H9 (cell line): Measurements from ENCODE around the gene TNFRSF19. TPM values are rescaled to one million over a fixed set of nuclear protein-coding genes. Genes with fewer than 3 reads are reported as not detected.

Experiments used
- DNase-seq: peaks from one replicate; pipeline ENCODE4 v3.0.0-alpha.2; 2017
- H2AFZ ChIP-seq: one replicate; pipeline ENCODE4 v1.6.1; 2013; ENCODE audit warnings: mild to moderate bottlenecking, low read length, control low read depth, moderate library complexity
- H2AK5ac ChIP-seq: 2 replicates; pipeline ENCODE4 v1.6.1; 2013; ENCODE audit warnings: low read length, control low read depth, mixed read lengths; ENCODE audit not compliant: insufficient read length
- H2BK120ac ChIP-seq: one replicate; pipeline ENCODE4 v1.6.1; 2013; ENCODE audit warnings: low read depth, mild to moderate bottlenecking, low read length, control low read depth, inconsistent platforms; ENCODE audit not compliant: poor library complexity, severe bottlenecking
- H2BK12ac ChIP-seq: 2 replicates; pipeline ENCODE4 v1.6.1; 2013; ENCODE audit warnings: low read length, control low read depth, mixed read lengths, low read depth; ENCODE audit not compliant: insufficient read length
- H2BK15ac ChIP-seq: 2 replicates; pipeline ENCODE4 v1.6.1; 2013; ENCODE audit warnings: low read depth, low read length, control low read depth
- H2BK20ac ChIP-seq: one replicate; pipeline ENCODE4 v1.6.1; 2013; ENCODE audit warnings: low read depth, mild to moderate bottlenecking, low read length, control low read depth, inconsistent platforms; ENCODE audit not compliant: poor library complexity, severe bottlenecking
- H2BK5ac ChIP-seq: 2 replicates; pipeline ENCODE4 v1.6.1; 2013; ENCODE audit warnings: low read length, control low read depth, mixed read lengths; ENCODE audit not compliant: insufficient read length
- H3K14ac ChIP-seq: 2 replicates; pipeline ENCODE4 v1.6.1; 2013; ENCODE audit warnings: low read length, control low read depth; ENCODE audit not compliant: insufficient read depth
- H3K18ac ChIP-seq: 2 replicates; pipeline ENCODE4 v1.6.1; 2013; ENCODE audit warnings: low read depth, mild to moderate bottlenecking, mixed read lengths, low read length, control low read depth; ENCODE audit not compliant: insufficient read length
- H3K23ac ChIP-seq: 2 replicates; pipeline ENCODE4 v1.6.1; 2013; ENCODE audit warnings: low read length, control low read depth, mixed read lengths, low read depth; ENCODE audit not compliant: insufficient read length
- H3K23me2 ChIP-seq: 2 replicates; pipeline ENCODE4 v1.6.1; 2013; ENCODE audit warnings: low read depth, mild to moderate bottlenecking, mixed read lengths, low read length, control low read depth; ENCODE audit not compliant: insufficient read length, poor library complexity, severe bottlenecking
- H3K27ac ChIP-seq: 2 replicates; pipeline ENCODE4 v1.5.1; 2013; ENCODE audit warnings: low read length, control low read depth, mixed read lengths, low read depth; ENCODE audit not compliant: insufficient read length
- H3K27me3 ChIP-seq: 2 replicates; pipeline ENCODE4 v1.6.1; 2013; ENCODE audit warnings: low read length, control low read depth, inconsistent platforms; ENCODE audit not compliant: insufficient read depth
- H3K4ac ChIP-seq: 2 replicates; pipeline ENCODE4 v1.6.1; 2013; ENCODE audit warnings: low read depth, mild to moderate bottlenecking, control low read depth, inconsistent platforms, low read length, moderate library complexity
- H3K4me1 ChIP-seq: 2 replicates; pipeline ENCODE4 v1.6.1; 2013; ENCODE audit warnings: low read length, control low read depth, inconsistent platforms; ENCODE audit not compliant: insufficient read depth
- H3K4me2 ChIP-seq: 2 replicates; pipeline ENCODE4 v1.6.1; 2013; ENCODE audit warnings: low read length, control low read depth, mixed read lengths; ENCODE audit not compliant: insufficient read length, insufficient read depth
- H3K56ac ChIP-seq: 2 replicates; pipeline ENCODE4 v1.6.1; 2013; ENCODE audit warnings: low read depth, mild to moderate bottlenecking, mixed read lengths, low read length, control low read depth; ENCODE audit not compliant: insufficient read length
- H3K79me1 ChIP-seq: 2 replicates; pipeline ENCODE4 v1.6.1; 2013; ENCODE audit warnings: low read depth, mild to moderate bottlenecking, moderate library complexity, low read length, control low read depth, inconsistent platforms; ENCODE audit not compliant: insufficient read depth, poor library complexity, severe bottlenecking
- H3K79me2 ChIP-seq: 2 replicates; pipeline ENCODE4 v1.6.1; 2013; ENCODE audit warnings: low read length, control low read depth, inconsistent platforms; ENCODE audit not compliant: insufficient read depth
- H3K9ac ChIP-seq: 2 replicates; pipeline ENCODE4 v1.6.1; 2013; ENCODE audit warnings: low read length, control low read depth, mixed read lengths; ENCODE audit not compliant: insufficient read length; ENCODE audit errors: extremely low read depth
- H3K9me3 ChIP-seq: one replicate; pipeline ENCODE4 v1.6.1; 2013; ENCODE audit warnings: low read depth, low read length, inconsistent platforms; ENCODE audit not compliant: control insufficient read depth
- H3T11ph ChIP-seq: one replicate; pipeline ENCODE4 v1.6.1; 2013; ENCODE audit warnings: mild to moderate bottlenecking, low read length, control low read depth, inconsistent platforms
- H4K20me1 ChIP-seq: one replicate; pipeline ENCODE4 v1.6.1; 2013; ENCODE audit not compliant: control insufficient read depth, insufficient read length, insufficient read depth
- H4K5ac ChIP-seq: 2 replicates; pipeline ENCODE4 v1.6.1; 2013; ENCODE audit warnings: low read depth, mild to moderate bottlenecking, mixed read lengths, low read length, control low read depth; ENCODE audit not compliant: insufficient read length
- H4K8ac ChIP-seq: replicated peaks from 2 replicates; pipeline ENCODE4 v1.6.1; 2013; ENCODE audit warnings: low read length, control low read depth, mixed read lengths, low read depth; ENCODE audit not compliant: insufficient read length
- H4K91ac ChIP-seq: 2 replicates; pipeline ENCODE4 v1.6.1; 2013; ENCODE audit warnings: low read depth, mild to moderate bottlenecking, moderate library complexity, mixed read lengths, low read length, control low read depth; ENCODE audit not compliant: insufficient read length
- H3K27ac Mint-ChIP-seq, 3 experiments: 2 replicates in 2 of 3; 3 replicates in 1 of 3; pipeline ENCODE4 v1.8.0; 2020 to 2021; ENCODE audit warnings: mixed read lengths in 3 of 3, mild to moderate bottlenecking in 1 of 3, moderate library complexity in 1 of 3
- H3K27me3 Mint-ChIP-seq: 2 replicates; pipeline ENCODE4 v1.8.0; 2021; ENCODE audit warnings: low read depth, mild to moderate bottlenecking, moderate library complexity, mixed read lengths
- H3K36me3 Mint-ChIP-seq, 3 experiments: 2 replicates in 2 of 3; 3 replicates in 1 of 3; pipeline ENCODE4 v1.8.0; 2020 to 2021; ENCODE audit warnings: low read depth in 3 of 3, mixed read lengths in 3 of 3; ENCODE audit not compliant: insufficient read depth in 1 of 3
- H3K4me1 Mint-ChIP-seq, 2 experiments: 2 replicates each; pipeline ENCODE4 v1.8.0; 2020; ENCODE audit warnings: mixed read lengths in 2 of 2
- H3K4me3 Mint-ChIP-seq, 2 experiments: 2 replicates in 1 of 2; 3 replicates in 1 of 2; pipeline ENCODE4 v1.8.0; 2020 to 2021; ENCODE audit warnings: mild to moderate bottlenecking in 2 of 2, mixed read lengths in 2 of 2, moderate library complexity in 1 of 2
- H3K9me3 Mint-ChIP-seq, 2 experiments: 2 replicates in 1 of 2; 3 replicates in 1 of 2; pipeline ENCODE4 v1.8.0; 2020; ENCODE audit warnings: mild to moderate bottlenecking in 2 of 2, mixed read lengths in 2 of 2, moderate library complexity in 1 of 2
- CTCF ChIP-seq: fragments of 200-600 bp; sonication (generic); conservative IDR thresholded peaks from 3 replicates; pipeline ENCODE4 v1.8.0; 2021; ENCODE audit warnings: antibody characterized with exemption, mild to moderate bottlenecking
- WGBS: extraction: QIAGEN DNeasy Blood & Tissue Kit; methylation state at CpG from one replicate; pipeline ENCODE4 v1.1.7; 2013; ENCODE audit warnings: missing lambda C conversion rate, low lambda C conversion rate, mixed read lengths; ENCODE audit not compliant: insufficient read length; ENCODE audit errors: extremely low coverage; 5-methylcytosine and 5-hydroxymethylcytosine counted together
- total RNA-seq: library from RNA; stranded (reverse); gene quantifications from 2 replicates; pipeline ENCODE4 v1.2.1, GENCODE V29; 2021

The TNFRSF19 gene
- total RNA-seq, 1 experiment from 2014 or later, result 2.7 TPM

GRCh38 chr13:23692816-23693215 is 122.6 kb downstream of the TNFRSF19 start:
- no peaks in the 10 kb centered on the region for H3K79me1 ChIP-seq
- no peaks in the 10 kb centered on the region for H3K9me3 ChIP-seq
- peaks cover 15 to 20% of the 10 kb centered on the region in 2 experiments for H3K4me1 Mint-ChIP-seq
- H3K14ac ChIP-seq, result no peak overlapping the region
- H2AK5ac ChIP-seq, result no peak overlapping the region
- no peaks in the 10 kb centered on the region for H3K79me2 ChIP-seq
- no peak for TF ChIP-seq CTCF
- H3K9me3 Mint-ChIP-seq, result no peaks in the 10 kb centered on the region
- H4K20me1 ChIP-seq, result no peaks in the 10 kb centered on the region
- H3K18ac ChIP-seq, result no peak overlapping the region
- no peak overlapping the region for H2BK15ac ChIP-seq
- no peak overlapping the region for H2BK120ac ChIP-seq
- H3K23ac ChIP-seq, result no peak overlapping the region
- no peak overlapping the region for H3K4me2 ChIP-seq
- no peaks in the 10 kb centered on the region for H3K36me3 Mint-ChIP-seq
- no peak overlapping the region for H3K4ac ChIP-seq
- H3K56ac ChIP-seq, result no peak overlapping the region
- no peak overlapping the region for H3K4me3 Mint-ChIP-seq
- H3K27me3 ChIP-seq, result no peaks in the 10 kb centered on the region
- H2BK5ac ChIP-seq, result no peak overlapping the region
- no peak overlapping the region for H3K27ac Mint-ChIP-seq
- H2BK20ac ChIP-seq, result no peak overlapping the region
- H4K8ac ChIP-seq, result no peak overlapping the region
- no peaks in the 10 kb centered on the region for H3K27me3 Mint-ChIP-seq
- WGBS, result no CpG with 5 or more reads among the region's 3 CpGs
- no peaks in the 10 kb centered on the region for H3K23me2 ChIP-seq
- no peak overlapping the region for H4K91ac ChIP-seq
- no peak overlapping the region for H3K9ac ChIP-seq
- no peak for DNase-seq
- no peak overlapping the region for H3K27ac ChIP-seq
- H4K5ac ChIP-seq, result no peak overlapping the region
- H2BK12ac ChIP-seq, result no peak overlapping the region
- H3K4me1 ChIP-seq, result no peaks in the 10 kb centered on the region
- no peak overlapping the region for H3T11ph ChIP-seq
- no peak overlapping the region for H2AFZ ChIP-seq
